Measurements from ENCODE around the gene NPEPL1.

The NPEPL1 gene

GRCh38 chr20:58706150-58706892 is 13.7 kb downstream of the NPEPL1 start:
- no peak for DNase-seq (ENCODE audit: low spot score)

GRCh38 chr20:58706975-58707681 is 14.5 kb downstream of the NPEPL1 start:
- Histone ChIP-seq H2BK15ac (ENCODE audit: low read length) (no peak overlapping the region), H3K4me3 (ENCODE audit: low read length in 2 of 2) (no peak overlapping the region), H2AK5ac (ENCODE audit: low read depth, low read length) (no peak overlapping the region), H3K4ac (ENCODE audit: low read length) (no peak overlapping the region), H3K23ac (ENCODE audit: low read depth, low read length, poor library complexity) (no peak overlapping the region), H2BK120ac (ENCODE audit: low read depth, low read length) (no peak overlapping the region), H2AFZ (ENCODE audit: low read length) (no peak overlapping the region), H2BK5ac (ENCODE audit: low read length) (no peak overlapping the region), H4K8ac (ENCODE audit: low read depth, low read length) (no peak overlapping the region), H3K18ac (ENCODE audit: low read length) (peak overlapping the region; percentile 61), H3K4me2 (ENCODE audit: insufficient read depth, low read length, poor library complexity, severe bottlenecking) (no peak overlapping the region), H3K79me1 (ENCODE audit: low read depth, low read length) (no peaks in the 10 kb centered on the region), H3K14ac (ENCODE audit: low read length) (no peak overlapping the region), H3K9me3 (replicated peaks in 1 of 2; ENCODE audit: control insufficient read depth in 2 of 2, insufficient read depth in 1 of 2, low read depth in 1 of 2, low read length in 2 of 2) (peaks cover 0 to 5% of the 10 kb centered on the region in 2 donors), H3K27ac (replicated peaks; ENCODE audit: low read length) (no peak overlapping the region), H4K91ac (ENCODE audit: low read depth, low read length, poor library complexity) (no peak overlapping the region), H3K27me3 (ENCODE audit: control insufficient read depth in 3 of 3, insufficient read depth in 3 of 3, low read depth in 1 of 3, low read length in 3 of 3) (no peaks in the 10 kb centered on the region), H2BK12ac (ENCODE audit: low read length) (no peak overlapping the region), H3K4me1 (ENCODE audit: control insufficient read depth in 2 of 2, insufficient read depth in 1 of 2, low read depth in 1 of 2, low read length in 2 of 2) (peaks cover 0 to 5% of the 10 kb centered on the region in 2 donors), H3K9ac (ENCODE audit: low read depth, low read length, poor library complexity) (no peak overlapping the region), H3K36me3 (replicated peaks in 1 of 2; ENCODE audit: control insufficient read depth in 2 of 2, insufficient read depth in 2 of 2, low read length in 2 of 2) (peaks cover 21 to 29% of the 10 kb centered on the region in 2 donors)
- no peak for DNase-seq (ENCODE audit: low spot score)
- no CpG with 5 or more reads among the region's 23 CpGs for WGBS, 2 donors (ENCODE audit: extremely low coverage in 2 of 2, insufficient read length in 2 of 2, insufficient replicate concordance in 1 of 2)

More at GRCh38 chr20:58706150-58706892, 13.7 kb downstream of the NPEPL1 start:
- Histone ChIP-seq H3K9ac (ENCODE audit: low read depth, low read length, poor library complexity) (no peak overlapping the region), H2BK120ac (ENCODE audit: low read depth, low read length) (no peak overlapping the region), H3K23ac (ENCODE audit: low read depth, low read length, poor library complexity) (no peak overlapping the region), H3K18ac (ENCODE audit: low read length) (peak overlapping the region; percentile 30), H3K27ac (replicated peaks; ENCODE audit: low read length) (no peak overlapping the region), H3K4me2 (ENCODE audit: insufficient read depth, low read length, poor library complexity, severe bottlenecking) (no peak overlapping the region), H2BK5ac (ENCODE audit: low read length) (no peak overlapping the region), H3K36me3 (replicated peaks in 1 of 2; ENCODE audit: control insufficient read depth in 2 of 2, insufficient read depth in 2 of 2, low read length in 2 of 2) (peaks cover 25 to 31% of the 10 kb centered on the region in 2 donors), H4K8ac (ENCODE audit: low read depth, low read length) (no peak overlapping the region), H3K4me1 (ENCODE audit: control insufficient read depth in 2 of 2, insufficient read depth in 1 of 2, low read depth in 1 of 2, low read length in 2 of 2) (peaks cover 0 to 5% of the 10 kb centered on the region in 2 donors), H3K27me3 (ENCODE audit: control insufficient read depth in 3 of 3, insufficient read depth in 3 of 3, low read depth in 1 of 3, low read length in 3 of 3) (no peaks in the 10 kb centered on the region), H2BK15ac (ENCODE audit: low read length) (no peak overlapping the region), H2AK5ac (ENCODE audit: low read depth, low read length) (peak overlapping the region; percentile 51), H4K91ac (ENCODE audit: low read depth, low read length, poor library complexity) (no peak overlapping the region), H2BK12ac (ENCODE audit: low read length) (no peak overlapping the region), H2AFZ (ENCODE audit: low read length) (no peak overlapping the region), H3K79me1 (ENCODE audit: low read depth, low read length) (no peaks in the 10 kb centered on the region), H3K4ac (ENCODE audit: low read length) (no peak overlapping the region), H3K9me3 (replicated peaks in 1 of 2; ENCODE audit: control insufficient read depth in 2 of 2, insufficient read depth in 1 of 2, low read depth in 1 of 2, low read length in 2 of 2) (peaks cover 0 to 5% of the 10 kb centered on the region in 2 donors), H3K4me3 (ENCODE audit: low read length in 2 of 2) (no peak overlapping the region), H3K14ac (ENCODE audit: low read length) (no peak overlapping the region)
- no CpG with 5 or more reads among the region's 20 CpGs for WGBS, 2 donors (ENCODE audit: extremely low coverage in 2 of 2, insufficient read length in 2 of 2, insufficient replicate concordance in 1 of 2)

- H3K18ac ChIP-seq (ENCODE audit: low read length): no peak overlapping the region
- H2AFZ ChIP-seq (ENCODE audit: low read length): no peak overlapping the region
- peak overlapping the region; percentile 53 for H2BK5ac ChIP-seq (ENCODE audit: low read length)
- H3K4me1 ChIP-seq (ENCODE audit: control insufficient read depth in 2 of 2, insufficient read depth in 1 of 2, low read depth in 1 of 2, low read length in 2 of 2): peaks cover 0 to 5% of the 10 kb centered on the region in 2 donors
- H3K79me1 ChIP-seq (ENCODE audit: low read depth, low read length): no peaks in the 10 kb centered on the region
- no peak overlapping the region for H4K8ac ChIP-seq (ENCODE audit: low read depth, low read length)
- H3K4ac ChIP-seq (ENCODE audit: low read length): no peak overlapping the region
- no peak overlapping the region for H3K4me3 ChIP-seq (ENCODE audit: low read length in 2 of 2)
- H2BK12ac ChIP-seq (ENCODE audit: low read length): no peak overlapping the region
- H3K9me3 ChIP-seq (replicated peaks in 1 of 2; ENCODE audit: control insufficient read depth in 2 of 2, insufficient read depth in 1 of 2, low read depth in 1 of 2, low read length in 2 of 2): peaks cover 0 to 5% of the 10 kb centered on the region in 2 donors
- no peak overlapping the region for H2BK120ac ChIP-seq (ENCODE audit: low read depth, low read length)
- H3K27me3 ChIP-seq (ENCODE audit: control insufficient read depth in 3 of 3, insufficient read depth in 3 of 3, low read depth in 1 of 3, low read length in 3 of 3): no peaks in the 10 kb centered on the region
- no peak overlapping the region for H4K91ac ChIP-seq (ENCODE audit: low read depth, low read length, poor library complexity)
- no peak overlapping the region for H3K9ac ChIP-seq (ENCODE audit: low read depth, low read length, poor library complexity)
- no peak overlapping the region for H3K4me2 ChIP-seq (ENCODE audit: insufficient read depth, low read length, poor library complexity, severe bottlenecking)
- H2AK5ac ChIP-seq (ENCODE audit: low read depth, low read length): no peak overlapping the region
- no CpG with 5 or more reads among the region's 10 CpGs for WGBS, 2 donors (ENCODE audit: extremely low coverage in 2 of 2, insufficient read length in 2 of 2, insufficient replicate concordance in 1 of 2)
- H2BK15ac ChIP-seq (ENCODE audit: low read length): no peak overlapping the region
- H3K23ac ChIP-seq (ENCODE audit: low read depth, low read length, poor library complexity): no peak overlapping the region
- peaks cover 17 to 24% of the 10 kb centered on the region in 2 donors for H3K36me3 ChIP-seq (replicated peaks in 1 of 2; ENCODE audit: control insufficient read depth in 2 of 2, insufficient read depth in 2 of 2, low read length in 2 of 2)
- no peak for DNase-seq (ENCODE audit: low spot score)
- H3K27ac ChIP-seq (replicated peaks; ENCODE audit: low read length): no peak overlapping the region
- no peak overlapping the region for H3K14ac ChIP-seq (ENCODE audit: low read length)
These were observed 15.2 kb downstream of the NPEPL1 start for GRCh38 chr20:58707770-58708169.

All from neuronal stem cell (in vitro differentiated cells).